ENCODE results near the gene ACVR1. TPM values are rescaled to one million over a fixed set of nuclear protein-coding genes. Genes with fewer than 3 reads are reported as not detected.

The ACVR1 gene
- total RNA-seq (2022; extraction: Qiagen RNA extraction; ENCODE audit: low read depth) = 20.0 to 26.0 TPM (median 25.3 TPM) in 5 replicates

DNA sequence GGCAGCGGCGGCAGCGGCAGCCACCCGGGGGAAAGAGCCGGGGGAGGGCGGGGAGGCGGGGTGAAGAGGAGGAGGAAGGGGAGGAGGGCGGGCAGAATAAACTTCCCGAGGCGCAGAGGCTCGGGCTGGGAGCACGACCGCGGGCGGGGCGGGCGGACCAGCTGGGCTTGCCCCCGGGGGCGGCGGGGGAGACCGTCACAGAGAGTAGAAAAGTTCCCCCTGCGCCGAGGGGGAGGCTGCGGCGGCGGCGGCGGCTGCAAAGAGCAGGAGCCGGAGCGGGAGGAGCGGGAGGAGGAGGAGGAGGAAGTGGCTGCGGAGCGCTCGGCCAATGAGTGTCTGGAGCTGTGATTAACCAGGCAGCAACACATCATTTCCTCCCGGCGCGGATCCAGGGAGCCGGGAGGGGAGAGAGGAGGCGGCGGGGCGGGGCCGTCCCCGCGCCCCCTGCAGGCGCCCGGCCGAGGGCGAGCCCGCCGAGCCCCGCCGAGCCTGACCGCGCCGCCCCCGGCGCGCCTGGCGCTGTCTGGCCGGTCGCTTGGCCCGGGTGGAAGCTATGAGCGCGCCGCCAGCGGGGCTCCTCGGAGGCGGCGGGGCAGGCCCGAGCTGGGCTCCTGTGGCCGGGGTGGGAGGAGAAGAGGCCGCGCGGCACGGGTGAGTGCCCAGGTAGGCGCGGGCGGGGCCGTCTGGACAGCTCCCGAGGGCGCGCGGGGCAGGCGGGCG lies at the start of gene ACVR1:
TSS of gene ACVR1 (minus strand) at position 265 of the 720 bp plus-strand sequence. CDS start 76,837 bp downstream, outside the sequence.

Other genes starting within 250 kb of the ACVR1 start
- gene ACVR1C, start 247.5 kb downstream of the ACVR1 start, total RNA-seq (2022; extraction: Qiagen RNA extraction; ENCODE audit: low read depth) = 0.03 to 0.05 TPM in 2 of 5 replicates, not detected in the others
- gene UPP2, start 225.5 kb upstream of the ACVR1 start, total RNA-seq (2022; extraction: Qiagen RNA extraction; ENCODE audit: low read depth) = not detected in 5 replicates